Motor neuron (in vitro differentiated cells): ENCODE measurements around the gene CCNQ. TPM values are rescaled to one million over a fixed set of nuclear protein-coding genes. Genes with fewer than 3 reads are reported as not detected.
A peak's percentile ranks its signal among the peaks of the same experiment; 100 is the strongest.

Experiments used
- ATAC-seq, 8 experiments: fragments of 200-7000 bp; cut with Tn5 transposase; replicated peaks in 6 of 8; 2 replicates each; pipeline ENCODE4 v1.8.0; 2021; ENCODE audit warnings: mild to moderate bottlenecking in 8 of 8, moderate library complexity in 8 of 8
- H3K27ac ChIP-seq, 2 donors: fragments of 250-450 bp; sonication (Bioruptor Pico); 2 replicates each; pipeline ENCODE4 v1.9.0; 2021; ENCODE audit warnings: antibody characterized with exemption in 2 of 2, mild to moderate bottlenecking in 2 of 2, moderate library complexity in 1 of 2
- H3K4me1 ChIP-seq, 2 donors: fragments of 250-450 bp; sonication (Bioruptor Pico); replicated peaks in 1 of 2; 2 replicates each; pipeline ENCODE4 v1.6.1; 2021; ENCODE audit warnings: antibody characterized with exemption in 2 of 2, mild to moderate bottlenecking in 2 of 2, moderate library complexity in 1 of 2
- H3K4me3 ChIP-seq, 5 donors: fragments of 250-450 bp; sonication (Bioruptor Pico); 2 replicates each; pipeline ENCODE4 v1.9.0; 2021; ENCODE audit warnings: antibody characterized with exemption in 5 of 5, mild to moderate bottlenecking in 5 of 5, moderate library complexity in 4 of 5
- WGBS, 10 experiments: fragments of 450-650 bp; shearing (Covaris generic); methylation state at CpG; one replicate each; pipeline ENCODE4 v1.0.0; 2022; 5-methylcytosine and 5-hydroxymethylcytosine counted together
- in situ Hi-C, 9 experiments: fragments of 400-800 bp; cut with MboI; loops; one replicate each; pipeline ENCODE4 v1.15.0; 2021; ENCODE audit warnings: low sequenced_read_pairs in 9 of 9, low pct_unique_long_range_greater_than_20kb in 2 of 9; ENCODE audit not compliant: unreplicated experiment in 9 of 9
- total RNA-seq, 8 experiments: library from RNA; unstranded; fragments of 300-600 nt; gene quantifications; 2 replicates each; pipeline versions ENCODE4 v1.2.3 to v1.2.4, GENCODE V29; 2022

Gene CCNQ
- total RNA-seq, 8 experiments from 2014 or later = 11.2 to 18.8 (median 14.6) TPM

GRCh38 chrX:153562546-153562945 is 36.4 kb downstream of the CCNQ start:
- Histone ChIP-seq H3K4me3 (no peak overlapping the region), H3K27ac (no peak overlapping the region), H3K4me1 (peaks cover 0 to 4% of the 10 kb centered on the region in 2 donors)
- in situ Hi-C loops = loop anchor here in 2 of 9 experiments (25.0 kb wide), 1 partner anchor 100 kb away; the partner anchor contains the start of gene PNCK (in 2 of the 2)
- no peak for ATAC-seq
- WGBS, 10 experiments = 80 to 100% methylated on average over 1 of the region's 9 CpGs; no CpG with 5 or more reads in 8 of the 10 experiments

- Histone ChIP-seq H3K4me3 (no peak overlapping the region), H3K27ac (no peak overlapping the region), H3K4me1 (peaks cover 0 to 4% of the 10 kb centered on the region in 2 donors)
- ATAC-seq = no peak
- WGBS, 10 experiments = 18% methylated on average over 4 of the region's 7 CpGs; no CpG with 5 or more reads in 9 of the 10 experiments
- in situ Hi-C loops = loop anchor here in 2 of 9 experiments (25.0 kb wide), 1 partner anchor 101 kb away; the partner anchor contains the start of gene PNCK (in 2 of the 2)
Measured at GRCh38 chrX:153561337-153561736, 37.6 kb downstream of the CCNQ start.

- no peak for ATAC-seq
- in situ Hi-C loops = loop anchor here in 2 of 9 experiments (25.0 kb wide), 1 partner anchor 102 kb away; the partner anchor contains the start of gene PNCK (in 2 of the 2)
- H3K4me1 ChIP-seq = no peaks in the 10 kb centered on the region
- H3K27ac ChIP-seq = no peak overlapping the region
- H3K4me3 ChIP-seq = no peak overlapping the region
- WGBS, 10 experiments = 80 to 100% methylated on average over 2 to 4 of the region's 22 CpGs; no CpG with 5 or more reads in 8 of the 10 experiments
Measured at GRCh38 chrX:153560466-153560865, 38.5 kb downstream of the CCNQ start.

GRCh38 chrX:153560000-153560399 is 38.9 kb downstream of the CCNQ start:
- Histone ChIP-seq H3K4me1 (peaks cover under 1 to 2% of the 10 kb centered on the region in 2 donors), H3K4me3 (no peak overlapping the region), H3K27ac (no peak overlapping the region)
- peak in 1 of 8 experiments; percentile 59 for ATAC-seq
- WGBS, 10 experiments = no CpG with 5 or more reads among the region's 9 CpGs
- in situ Hi-C loops = loop anchor here in 2 of 9 experiments (25.0 kb wide), 1 partner anchor 102 kb away; the partner anchor contains the start of gene PNCK (in 2 of the 2)

GRCh38 chrX:153557618-153558355 is 41.2 kb downstream of the CCNQ start:
- no CpG with 5 or more reads among the region's 19 CpGs for WGBS, 10 experiments
- peak in 6 of 8 experiments; percentile 20 to 87 (median 78) for ATAC-seq
- in situ Hi-C loops = loop anchor here in 2 of 9 experiments (25.0 kb wide), 1 partner anchor 105 kb away; the partner anchor contains the start of gene PNCK (in 2 of the 2)
- H3K4me1 ChIP-seq = peaks cover 2 to 3% of the 10 kb centered on the region in 2 donors
- no peak overlapping the region for H3K4me3 ChIP-seq
- H3K27ac ChIP-seq = no peak overlapping the region

GRCh38 chrX:153556767-153557166 is 42.2 kb downstream of the CCNQ start:
- H3K4me1 ChIP-seq = peaks cover 2 to 3% of the 10 kb centered on the region in 2 donors
- no peak overlapping the region for H3K4me3 ChIP-seq
- 67% methylated on average over 1 of the region's 12 CpGs; no CpG with 5 or more reads in 9 of the 10 experiments for WGBS, 10 experiments
- H3K27ac ChIP-seq = no peak overlapping the region
- in situ Hi-C loops = loop anchor here in 2 of 9 experiments (25.0 kb wide), 1 partner anchor 106 kb away; the partner anchor contains the start of gene PNCK (in 2 of the 2)
- no peak for ATAC-seq

- in situ Hi-C loops = loop anchor here in 2 of 9 experiments (25.0 kb wide), 1 partner anchor 108 kb away; the partner anchor contains the start of gene PNCK (in 2 of the 2)
- no peak overlapping the region for H3K27ac ChIP-seq
- ATAC-seq = peak; percentile 65 to 90 (median 75)
- peaks cover 2 to 3% of the 10 kb centered on the region in 2 donors for H3K4me1 ChIP-seq
- no peak overlapping the region for H3K4me3 ChIP-seq
- 0 to 59% (median 40%) methylated on average over 3 to 6 of the region's 17 CpGs; no CpG with 5 or more reads in 7 of the 10 experiments for WGBS, 10 experiments
Measured at GRCh38 chrX:153554519-153555167, 44.3 kb downstream of the CCNQ start.

GRCh38 chrX:153551135-153551534 is 47.8 kb downstream of the CCNQ start:
- 20 to 67% (median 45%) methylated on average over 1 of the region's 5 CpGs; no CpG with 5 or more reads in 6 of the 10 experiments for WGBS, 10 experiments

GRCh38 chrX:153549807-153550206 is 49.1 kb downstream of the CCNQ start:
- Histone ChIP-seq H3K4me1 (no peaks in the 10 kb centered on the region), H3K27ac (no peak overlapping the region), H3K4me3 (no peak overlapping the region)
- in situ Hi-C loops = loop anchor here in 3 of 9 experiments (25.0 kb wide), 1 partner anchor 112 kb away; the partner anchor contains the start of gene PNCK (in 3 of the 3)
- 60% methylated on average over 1 of the region's 16 CpGs; no CpG with 5 or more reads in 9 of the 10 experiments for WGBS, 10 experiments
- no peak for ATAC-seq

More at GRCh38 chrX:153551135-153551534, 47.8 kb downstream of the CCNQ start:
- peaks cover 2 to 3% of the 10 kb centered on the region in 2 donors for H3K4me1 ChIP-seq
- no peak overlapping the region for H3K4me3 ChIP-seq
- no peak for ATAC-seq
- in situ Hi-C loops = loop anchor here in 2 of 9 experiments (25.0 kb wide), 1 partner anchor 111 kb away; the partner anchor contains the start of gene PNCK (in 2 of the 2)
- no peak overlapping the region for H3K27ac ChIP-seq

- WGBS, 10 experiments = no CpG with 5 or more reads among the region's 17 CpGs
- in situ Hi-C loops = loop anchor here in 1 of 9 experiments (25.0 kb wide), 1 partner anchor 113 kb away; the partner anchor contains the start of gene PNCK
- H3K4me1 ChIP-seq = no peaks in the 10 kb centered on the region
- ATAC-seq = no peak
- H3K27ac ChIP-seq = no peak overlapping the region
- H3K4me3 ChIP-seq = no peak overlapping the region
Measured at GRCh38 chrX:153549231-153549630, 49.7 kb downstream of the CCNQ start.

GRCh38 chrX:153547195-153547594 is 51.7 kb downstream of the CCNQ start:
- Histone ChIP-seq H3K27ac (no peak overlapping the region), H3K4me3 (no peak overlapping the region), H3K4me1 (no peaks in the 10 kb centered on the region)
- 23 to 100% methylated on average over 2 to 3 of the region's 7 CpGs; no CpG with 5 or more reads in 8 of the 10 experiments for WGBS, 10 experiments
- in situ Hi-C loops = loop anchor here in 1 of 9 experiments (25.0 kb wide), 1 partner anchor 115 kb away; the partner anchor contains the start of gene PNCK
- peak in 5 of 8 experiments; percentile 25 to 74 (median 43) for ATAC-seq

GRCh38 chrX:153546386-153546785 is 52.6 kb downstream of the CCNQ start:
- in situ Hi-C loops = loop anchor here in 1 of 9 experiments (25.0 kb wide), 1 partner anchor 116 kb away; the partner anchor contains the start of gene PNCK
- WGBS, 10 experiments = 66% methylated on average over 5 of the region's 11 CpGs; no CpG with 5 or more reads in 9 of the 10 experiments
- H3K27ac ChIP-seq = no peak overlapping the region
- H3K4me1 ChIP-seq = no peaks in the 10 kb centered on the region
- ATAC-seq = no peak
- H3K4me3 ChIP-seq = no peak overlapping the region
